ENCODE measurements around the gene LHCGR.

Gene LHCGR

DNA sequence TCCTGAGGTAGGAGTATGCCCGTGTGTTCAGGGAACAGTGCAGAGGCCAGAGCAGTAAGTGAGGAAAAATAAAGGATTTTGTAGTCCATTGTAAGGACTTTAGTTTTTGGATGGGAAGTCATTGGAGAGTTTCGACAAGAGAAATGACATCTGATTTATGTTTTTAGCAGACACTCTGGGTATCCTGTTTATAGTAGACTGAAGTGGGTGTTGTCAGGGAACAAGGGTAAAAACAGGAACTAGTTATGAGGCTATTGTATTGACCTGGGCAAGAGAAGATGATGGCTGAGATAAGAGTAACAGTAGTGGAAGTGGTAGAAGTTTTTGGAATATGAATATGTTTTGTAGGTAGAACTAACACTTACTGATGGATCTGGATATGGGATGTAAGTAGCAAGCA is 78.1 kb downstream of the LHCGR start:
- H2AFZ ChIP-seq (ENCODE audit: low read depth, low read length, severe bottlenecking): no peak overlapping the region
- no peaks in the 10 kb centered on the region for H3K9me2 ChIP-seq (replicated peaks; ENCODE audit: insufficient read depth, low read length)
- H3K9ac ChIP-seq (ENCODE audit: low read length): no peak overlapping the region
- TF ChIP-seq, protein P1, sequence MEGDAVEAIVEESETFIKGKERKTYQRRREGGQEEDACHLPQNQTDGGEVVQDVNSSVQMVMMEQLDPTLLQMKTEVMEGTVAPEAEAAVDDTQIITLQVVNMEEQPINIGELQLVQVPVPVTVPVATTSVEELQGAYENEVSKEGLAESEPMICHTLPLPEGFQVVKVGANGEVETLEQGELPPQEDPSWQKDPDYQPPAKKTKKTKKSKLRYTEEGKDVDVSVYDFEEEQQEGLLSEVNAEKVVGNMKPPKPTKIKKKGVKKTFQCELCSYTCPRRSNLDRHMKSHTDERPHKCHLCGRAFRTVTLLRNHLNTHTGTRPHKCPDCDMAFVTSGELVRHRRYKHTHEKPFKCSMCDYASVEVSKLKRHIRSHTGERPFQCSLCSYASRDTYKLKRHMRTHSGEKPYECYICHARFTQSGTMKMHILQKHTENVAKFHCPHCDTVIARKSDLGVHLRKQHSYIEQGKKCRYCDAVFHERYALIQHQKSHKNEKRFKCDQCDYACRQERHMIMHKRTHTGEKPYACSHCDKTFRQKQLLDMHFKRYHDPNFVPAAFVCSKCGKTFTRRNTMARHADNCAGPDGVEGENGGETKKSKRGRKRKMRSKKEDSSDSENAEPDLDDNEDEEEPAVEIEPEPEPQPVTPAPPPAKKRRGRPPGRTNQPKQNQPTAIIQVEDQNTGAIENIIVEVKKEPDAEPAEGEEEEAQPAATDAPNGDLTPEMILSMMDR (IDR thresholded peaks at IDR 0.05; ENCODE audit: insufficient read depth, low read length, poor library complexity, severe bottlenecking): no peak
- TF ChIP-seq EZH2phosphoT487 (conservative IDR thresholded peaks at IDR 0.05; ENCODE audit: low read length): no peak
- no peak overlapping the region for H3K27ac ChIP-seq (ENCODE audit: low read depth, low read length)
- no peaks in the 10 kb centered on the region for H3K36me3 ChIP-seq (ENCODE audit: low read length)
- H3K27me3 ChIP-seq (ENCODE audit: low read length): no peaks in the 10 kb centered on the region
- H3K4me3 ChIP-seq (ENCODE audit: insufficient read depth, low read length, poor library complexity, severe bottlenecking): no peak overlapping the region
- H3F3A ChIP-seq (ENCODE audit: insufficient read depth): no peaks in the 10 kb centered on the region
- H3K9me3 ChIP-seq (ENCODE audit: insufficient read depth, low read length): no peaks in the 10 kb centered on the region
- H3K4me2 ChIP-seq (ENCODE audit: low read depth, low read length, poor library complexity, severe bottlenecking): no peak overlapping the region
- no peaks in the 10 kb centered on the region for H4K20me1 ChIP-seq (ENCODE audit: low read depth, low read length)
- H3K79me2 ChIP-seq (ENCODE audit: insufficient read depth, low read length): no peaks in the 10 kb centered on the region

DNA sequence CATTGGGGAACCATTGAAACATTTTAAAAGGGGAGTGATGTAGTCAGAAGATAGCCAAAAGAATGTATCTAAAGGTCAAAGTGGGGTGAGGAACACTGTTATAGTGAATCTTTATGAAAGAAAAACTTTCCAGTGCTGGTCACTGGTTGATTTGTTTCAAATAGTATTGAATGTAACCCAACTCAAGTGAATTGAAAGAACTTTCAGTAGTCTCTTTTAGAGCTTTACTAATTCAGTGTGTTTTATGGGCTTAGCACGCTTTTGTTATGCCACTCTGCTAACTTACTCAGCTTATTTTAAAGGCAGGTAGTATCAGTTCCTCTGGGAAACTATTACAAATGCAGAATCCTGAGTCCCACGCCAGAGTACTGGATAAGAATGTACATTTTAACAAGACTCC is 80.6 kb downstream of the LHCGR start:
- no peaks in the 10 kb centered on the region for H4K20me1 ChIP-seq (ENCODE audit: low read depth, low read length)
- H3F3A ChIP-seq (ENCODE audit: insufficient read depth): no peaks in the 10 kb centered on the region
- no peak for TF ChIP-seq EZH2phosphoT487 (conservative IDR thresholded peaks at IDR 0.05; ENCODE audit: low read length)
- TF ChIP-seq, protein P1 (IDR thresholded peaks at IDR 0.05; ENCODE audit: insufficient read depth, low read length, poor library complexity, severe bottlenecking): no peak
- H3K27me3 ChIP-seq (ENCODE audit: low read length): no peaks in the 10 kb centered on the region
- H3K9ac ChIP-seq (ENCODE audit: low read length): no peak overlapping the region
- no peak overlapping the region for H3K4me2 ChIP-seq (ENCODE audit: low read depth, low read length, poor library complexity, severe bottlenecking)
- no peaks in the 10 kb centered on the region for H3K9me3 ChIP-seq (ENCODE audit: insufficient read depth, low read length)
- H3K36me3 ChIP-seq (ENCODE audit: low read length): no peaks in the 10 kb centered on the region
- H2AFZ ChIP-seq (ENCODE audit: low read depth, low read length, severe bottlenecking): no peak overlapping the region
- H3K9me2 ChIP-seq (replicated peaks; ENCODE audit: insufficient read depth, low read length): no peaks in the 10 kb centered on the region
- H3K4me3 ChIP-seq (ENCODE audit: insufficient read depth, low read length, poor library complexity, severe bottlenecking): no peak overlapping the region
- H3K27ac ChIP-seq (ENCODE audit: low read depth, low read length): no peak overlapping the region
- no peaks in the 10 kb centered on the region for H3K79me2 ChIP-seq (ENCODE audit: insufficient read depth, low read length)

DNA sequence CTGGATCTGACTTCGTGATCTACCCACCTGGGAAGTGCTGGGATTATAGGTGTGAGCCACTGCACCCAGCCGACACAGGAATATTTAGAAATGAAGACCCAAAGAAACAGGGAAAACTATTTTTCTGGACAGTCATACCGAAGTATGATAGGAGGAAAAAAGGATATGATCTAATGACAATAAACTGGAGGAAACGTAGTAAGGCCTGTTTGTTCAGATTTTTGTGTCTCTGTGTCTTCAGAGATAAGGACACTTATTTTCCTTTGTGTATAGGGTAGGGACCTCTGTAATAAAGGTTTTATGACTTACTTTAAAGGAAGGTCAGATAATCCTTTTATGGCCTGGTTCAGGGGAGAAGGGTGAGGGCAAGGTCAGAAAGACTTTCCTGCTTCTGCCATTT is 81.9 kb downstream of the LHCGR start:
- TF ChIP-seq EZH2phosphoT487 (conservative IDR thresholded peaks at IDR 0.05; ENCODE audit: low read length): no peak
- no peaks in the 10 kb centered on the region for H3K9me2 ChIP-seq (replicated peaks; ENCODE audit: insufficient read depth, low read length)
- H2AFZ ChIP-seq (ENCODE audit: low read depth, low read length, severe bottlenecking): no peak overlapping the region
- no peaks in the 10 kb centered on the region for H3F3A ChIP-seq (ENCODE audit: insufficient read depth)
- no peak overlapping the region for H3K9ac ChIP-seq (ENCODE audit: low read length)
- H3K27ac ChIP-seq (ENCODE audit: low read depth, low read length): no peak overlapping the region
- no peaks in the 10 kb centered on the region for H3K9me3 ChIP-seq (ENCODE audit: insufficient read depth, low read length)
- H3K4me2 ChIP-seq (ENCODE audit: low read depth, low read length, poor library complexity, severe bottlenecking): no peak overlapping the region
- no peak overlapping the region for H3K4me3 ChIP-seq (ENCODE audit: insufficient read depth, low read length, poor library complexity, severe bottlenecking)
- no peaks in the 10 kb centered on the region for H4K20me1 ChIP-seq (ENCODE audit: low read depth, low read length)
- no peaks in the 10 kb centered on the region for H3K36me3 ChIP-seq (ENCODE audit: low read length)
- no peaks in the 10 kb centered on the region for H3K27me3 ChIP-seq (ENCODE audit: low read length)
- H3K79me2 ChIP-seq (ENCODE audit: insufficient read depth, low read length): no peaks in the 10 kb centered on the region

DNA sequence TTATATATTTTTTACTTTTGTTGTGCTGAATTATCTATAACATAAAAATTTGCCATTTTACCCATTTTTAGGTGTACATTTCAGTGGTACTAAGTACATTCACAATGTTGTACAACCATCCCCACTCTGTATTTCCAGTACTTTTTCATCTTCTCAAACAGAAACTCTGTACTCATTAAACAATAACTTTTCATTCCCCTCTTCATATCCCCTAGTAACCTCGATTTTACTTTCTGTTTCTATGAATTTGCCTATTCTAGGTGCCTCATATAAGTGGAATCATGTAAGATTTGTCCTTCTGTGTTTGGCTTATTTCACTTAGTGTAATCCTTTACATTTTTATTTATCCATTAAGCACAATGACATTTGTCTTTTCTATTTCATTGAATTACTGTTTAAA is 86.5 kb downstream of the LHCGR start:
- no peak overlapping the region for H3K9ac ChIP-seq (ENCODE audit: low read length)
- H3K4me3 ChIP-seq (ENCODE audit: insufficient read depth, low read length, poor library complexity, severe bottlenecking): no peak overlapping the region
- no peaks in the 10 kb centered on the region for H3K36me3 ChIP-seq (ENCODE audit: low read length)
- H3K9me3 ChIP-seq (ENCODE audit: insufficient read depth, low read length): no peaks in the 10 kb centered on the region
- H3K4me2 ChIP-seq (ENCODE audit: low read depth, low read length, poor library complexity, severe bottlenecking): no peak overlapping the region
- TF ChIP-seq, protein P1 (IDR thresholded peaks at IDR 0.05; ENCODE audit: insufficient read depth, low read length, poor library complexity, severe bottlenecking): no peak
- TF ChIP-seq EZH2phosphoT487 (conservative IDR thresholded peaks at IDR 0.05; ENCODE audit: low read length): no peak
- no peak overlapping the region for H2AFZ ChIP-seq (ENCODE audit: low read depth, low read length, severe bottlenecking)
- H3K79me2 ChIP-seq (ENCODE audit: insufficient read depth, low read length): no peaks in the 10 kb centered on the region
- H3K27me3 ChIP-seq (ENCODE audit: low read length): no peaks in the 10 kb centered on the region
- no peaks in the 10 kb centered on the region for H4K20me1 ChIP-seq (ENCODE audit: low read depth, low read length)
- no peaks in the 10 kb centered on the region for H3F3A ChIP-seq (ENCODE audit: insufficient read depth)
- H3K27ac ChIP-seq (ENCODE audit: low read depth, low read length): no peak overlapping the region
- H3K9me2 ChIP-seq (replicated peaks; ENCODE audit: insufficient read depth, low read length): no peaks in the 10 kb centered on the region
